Activated B cell treated with CpG ODN at 0.5 μM for 24 hours (primary cell): ENCODE results near the gene SCN9A. TPM values are rescaled to one million over a fixed set of nuclear protein-coding genes. Genes with fewer than 3 reads are reported as not detected.

Experiments used
- ATAC-seq: fragments of 200-7000 bp; cut with Tn5 transposase; one replicate; pipeline ENCODE4 v1.10.0; 2021; ENCODE audit warnings: low read depth, mild to moderate bottlenecking, moderate library complexity
- CTCF ChIA-PET: fragments of 350-600 bp; sonication (Branson Sonifier 250); formaldehyde crosslinking; loops from one replicate; lab custom pipeline; 2021; ENCODE audit warnings: antibody characterized with exemption; lab: Charles Lee
- POLR2A ChIA-PET: fragments of 350-600 bp; sonication (Branson Sonifier 250); formaldehyde crosslinking; loops from one replicate; lab custom pipeline; 2021; ENCODE audit warnings: antibody characterized with exemption; lab: Charles Lee
- DNase-seq: peaks from one replicate; pipeline ENCODE4 v3.0.0; 2022
- H3K27ac Mint-ChIP-seq: one replicate; pipeline ENCODE4 v1.8.0; 2020; ENCODE audit warnings: mixed read lengths
- H3K27me3 Mint-ChIP-seq: one replicate; pipeline ENCODE4 v1.8.0; 2021; ENCODE audit warnings: mixed read lengths
- H3K36me3 Mint-ChIP-seq: one replicate; pipeline ENCODE4 v1.8.0; 2021; ENCODE audit warnings: low read depth, mixed read lengths
- H3K4me1 Mint-ChIP-seq: one replicate; pipeline ENCODE4 v1.8.0; 2021; ENCODE audit warnings: mixed read lengths
- H3K4me3 Mint-ChIP-seq: one replicate; pipeline ENCODE4 v1.8.0; 2020; ENCODE audit warnings: mild to moderate bottlenecking, mixed read lengths
- H3K9me3 Mint-ChIP-seq: one replicate; pipeline ENCODE4 v1.8.0; 2020; ENCODE audit warnings: mixed read lengths
- intact Hi-C: fragments of 100-400 bp; cut with micrococcal nuclease; formaldehyde crosslinking; loops from one replicate; pipeline ENCODE4 v1.15.1; 2024
- total RNA-seq: library from RNA; stranded (reverse); gene quantifications from 2 replicates; pipeline ENCODE4 v1.2.3, GENCODE V29; 2022
- TF ChIP-seq, protein P1 (sequence below): fragments of 200-600 bp; IDR thresholded peaks from one replicate; pipeline ENCODE4 v1.8.0; 2022; ENCODE audit warnings: antibody characterized with exemption, mild to moderate bottlenecking

The SCN9A gene
- total RNA-seq, 1 donor from 2014 or later, result not detected

DNA sequence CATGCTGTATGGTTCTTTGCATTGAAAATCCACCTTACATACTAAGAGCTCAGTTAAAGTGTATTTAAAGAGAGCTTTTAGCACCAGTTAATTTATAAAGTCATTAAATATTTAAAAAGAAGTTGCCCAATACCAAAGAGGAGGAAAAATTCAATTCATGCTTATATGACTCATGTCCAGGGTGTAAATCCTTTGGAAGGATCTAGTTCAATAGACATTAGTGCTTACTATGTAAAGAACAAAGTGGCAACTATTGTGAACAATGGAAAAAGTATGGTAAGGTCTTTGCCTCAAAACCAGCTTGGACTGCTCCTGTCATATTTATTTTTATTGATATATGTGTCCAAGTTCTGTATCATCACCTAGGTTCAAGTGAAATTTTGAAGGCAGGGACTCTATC, 90.5 kb downstream of the SCN9A start:
- Mint-ChIP-seq H3K27ac (no peak overlapping the region), H3K4me1 (no peaks in the 10 kb centered on the region), H3K9me3 (no peaks in the 10 kb centered on the region), H3K27me3 (no peaks in the 10 kb centered on the region), H3K36me3 (no peaks in the 10 kb centered on the region), H3K4me3 (no peak overlapping the region)
- DNase-seq (no peak), ATAC-seq (no peak)
- intact Hi-C loops, result no loop called here
- ChIA-PET POLR2A (no interaction called here), CTCF (no interaction called here)
- TF ChIP-seq, protein P1, sequence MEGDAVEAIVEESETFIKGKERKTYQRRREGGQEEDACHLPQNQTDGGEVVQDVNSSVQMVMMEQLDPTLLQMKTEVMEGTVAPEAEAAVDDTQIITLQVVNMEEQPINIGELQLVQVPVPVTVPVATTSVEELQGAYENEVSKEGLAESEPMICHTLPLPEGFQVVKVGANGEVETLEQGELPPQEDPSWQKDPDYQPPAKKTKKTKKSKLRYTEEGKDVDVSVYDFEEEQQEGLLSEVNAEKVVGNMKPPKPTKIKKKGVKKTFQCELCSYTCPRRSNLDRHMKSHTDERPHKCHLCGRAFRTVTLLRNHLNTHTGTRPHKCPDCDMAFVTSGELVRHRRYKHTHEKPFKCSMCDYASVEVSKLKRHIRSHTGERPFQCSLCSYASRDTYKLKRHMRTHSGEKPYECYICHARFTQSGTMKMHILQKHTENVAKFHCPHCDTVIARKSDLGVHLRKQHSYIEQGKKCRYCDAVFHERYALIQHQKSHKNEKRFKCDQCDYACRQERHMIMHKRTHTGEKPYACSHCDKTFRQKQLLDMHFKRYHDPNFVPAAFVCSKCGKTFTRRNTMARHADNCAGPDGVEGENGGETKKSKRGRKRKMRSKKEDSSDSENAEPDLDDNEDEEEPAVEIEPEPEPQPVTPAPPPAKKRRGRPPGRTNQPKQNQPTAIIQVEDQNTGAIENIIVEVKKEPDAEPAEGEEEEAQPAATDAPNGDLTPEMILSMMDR, result no peak

GRCh38 chr2:166284359-166284758, 91.4 kb downstream of the SCN9A start:
- ATAC-seq (no peak), DNase-seq (no peak)
- Mint-ChIP-seq H3K9me3 (no peaks in the 10 kb centered on the region), H3K4me1 (no peaks in the 10 kb centered on the region), H3K36me3 (no peaks in the 10 kb centered on the region), H3K4me3 (no peak overlapping the region), H3K27me3 (no peaks in the 10 kb centered on the region), H3K27ac (no peak overlapping the region)
- ChIA-PET POLR2A (no interaction called here), CTCF (no interaction called here)
- intact Hi-C loops, result no loop called here
- TF ChIP-seq, protein P1, result no peak

DNA sequence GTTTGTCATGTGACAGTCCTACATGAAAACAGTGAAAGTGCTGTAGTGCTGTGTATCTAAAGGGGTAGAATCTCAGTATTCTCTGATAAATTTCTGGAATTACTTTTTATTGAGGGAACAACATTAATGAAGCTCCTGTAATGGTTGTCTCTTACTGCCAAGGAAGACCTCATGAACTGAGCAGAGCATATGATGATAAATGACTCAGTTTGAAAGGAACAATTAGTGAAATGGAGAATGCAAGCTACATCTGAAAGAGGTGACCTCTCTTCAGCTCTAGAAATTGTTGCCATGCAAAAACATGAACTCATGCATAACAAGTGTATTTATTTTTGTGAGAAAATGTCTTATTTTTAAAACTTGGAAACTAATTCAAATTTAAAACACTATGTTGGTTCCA, 93.6 kb downstream of the SCN9A start:
- no peak overlapping the region for H3K27ac Mint-ChIP-seq
- no peaks in the 10 kb centered on the region for H3K36me3 Mint-ChIP-seq
- intact Hi-C loops, result no loop called here
- TF ChIP-seq, protein P1, result no peak
- DNase-seq (no peak), ATAC-seq (no peak)
- POLR2A ChIA-PET, result no interaction called here
- CTCF ChIA-PET, result no interaction called here
- H3K27me3 Mint-ChIP-seq, result no peaks in the 10 kb centered on the region
- no peak overlapping the region for H3K4me3 Mint-ChIP-seq
- H3K4me1 Mint-ChIP-seq, result no peaks in the 10 kb centered on the region
- no peaks in the 10 kb centered on the region for H3K9me3 Mint-ChIP-seq

DNA sequence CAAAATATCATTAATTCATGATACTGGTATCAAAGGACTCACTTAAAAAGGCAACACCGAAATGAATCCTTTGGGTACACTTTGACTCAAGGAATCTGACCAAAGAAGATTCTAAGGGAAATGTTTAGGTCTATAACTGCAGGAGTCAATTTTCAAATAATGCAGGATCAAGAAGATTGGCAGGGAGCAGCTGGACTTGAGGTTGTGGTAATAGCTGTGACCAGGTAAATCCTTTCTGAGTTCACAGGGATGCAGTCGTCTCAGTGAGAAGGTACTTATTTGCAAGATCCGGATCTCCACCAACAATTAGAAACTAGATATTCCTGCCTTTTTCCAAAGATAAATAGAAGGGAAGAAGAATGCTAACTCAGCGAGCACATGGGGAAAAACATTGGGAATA, 96.9 kb downstream of the SCN9A start:
- TF ChIP-seq, protein P1, result no peak
- Mint-ChIP-seq H3K36me3 (no peaks in the 10 kb centered on the region), H3K9me3 (no peaks in the 10 kb centered on the region), H3K4me3 (no peak overlapping the region), H3K27ac (no peak overlapping the region), H3K4me1 (no peaks in the 10 kb centered on the region), H3K27me3 (no peaks in the 10 kb centered on the region)
- intact Hi-C loops, result no loop called here
- ATAC-seq (no peak), DNase-seq (no peak)
- ChIA-PET POLR2A (no interaction called here), CTCF (no interaction called here)

- intact Hi-C loops, result no loop called here
- Mint-ChIP-seq H3K9me3 (no peaks in the 10 kb centered on the region), H3K27me3 (no peaks in the 10 kb centered on the region), H3K4me1 (no peaks in the 10 kb centered on the region), H3K36me3 (no peaks in the 10 kb centered on the region), H3K4me3 (no peak overlapping the region), H3K27ac (no peak overlapping the region)
- POLR2A ChIA-PET, result no interaction called here
- CTCF ChIA-PET, result no interaction called here
- ATAC-seq (no peak), DNase-seq (no peak)
- TF ChIP-seq, protein P1, result no peak
These were observed 105.4 kb downstream of the SCN9A start for GRCh38 chr2:166270376-166270775.
